ENCODE results near the gene GLIS1.

DNA sequence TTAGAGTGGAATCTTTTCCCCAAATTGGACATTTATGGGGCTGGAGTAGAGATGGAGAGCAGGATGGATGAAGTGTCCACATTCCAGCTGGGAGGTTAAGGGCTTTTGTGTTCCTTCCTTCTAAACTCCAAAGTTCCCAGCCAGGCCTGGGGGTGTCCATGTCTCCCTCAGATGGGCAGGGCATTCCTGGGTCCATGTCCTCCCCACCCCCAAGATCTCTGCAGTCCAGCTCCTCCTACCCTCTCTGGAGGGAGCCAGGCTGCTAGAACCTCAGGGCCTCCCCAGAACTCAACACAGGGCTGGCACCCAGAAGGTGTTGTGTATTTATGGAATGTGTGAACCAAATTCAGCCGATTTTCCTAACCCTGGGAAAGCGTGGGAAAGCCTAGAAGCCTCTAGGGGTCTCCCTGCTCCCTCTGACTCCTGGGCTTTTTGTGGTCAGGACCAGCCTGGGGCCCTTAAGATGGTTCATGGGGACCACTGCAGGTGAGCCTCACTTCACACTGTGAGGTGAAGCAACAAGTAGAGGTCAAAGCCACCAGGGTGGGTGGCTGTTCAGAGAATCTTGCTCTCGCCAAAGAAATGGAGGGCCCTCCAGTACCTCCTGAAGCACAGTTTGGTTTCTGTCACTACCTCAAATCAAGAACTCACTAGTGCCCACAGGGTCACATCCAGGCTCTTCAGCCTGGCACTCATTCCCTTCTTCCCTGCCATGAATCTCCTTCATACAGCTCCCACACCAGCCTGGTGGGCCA lies 54.8 kb downstream of the GLIS1 start:
- no peak for TF ChIP-seq EZH2 (IDR thresholded peaks at IDR 0.05)
- no peak for TF ChIP-seq POLR2AphosphoS5 (IDR thresholded peaks at IDR 0.05; ENCODE audit: borderline replicate concordance, low read depth, low read length)
- TF ChIP-seq FOXP2 (optimal IDR thresholded peaks at IDR 0.05; ENCODE audit: control extremely low read depth, extremely low read length, insufficient read depth) = no peak

Data from SK-N-MC (cell line).